ENCODE measurements around the gene STXBP1.
"Not testable (repeated sequence)": the region's sequence is repeated elsewhere in the genome, so short reads cannot be mapped to it uniquely, and the experiment has no call there.

Gene STXBP1

GRCh38 chr9:127613583-127613954 is 1.5 kb downstream of the STXBP1 start:
- CTCF ChIA-PET = no interaction called here
- TF ChIP-seq, protein P1, sequence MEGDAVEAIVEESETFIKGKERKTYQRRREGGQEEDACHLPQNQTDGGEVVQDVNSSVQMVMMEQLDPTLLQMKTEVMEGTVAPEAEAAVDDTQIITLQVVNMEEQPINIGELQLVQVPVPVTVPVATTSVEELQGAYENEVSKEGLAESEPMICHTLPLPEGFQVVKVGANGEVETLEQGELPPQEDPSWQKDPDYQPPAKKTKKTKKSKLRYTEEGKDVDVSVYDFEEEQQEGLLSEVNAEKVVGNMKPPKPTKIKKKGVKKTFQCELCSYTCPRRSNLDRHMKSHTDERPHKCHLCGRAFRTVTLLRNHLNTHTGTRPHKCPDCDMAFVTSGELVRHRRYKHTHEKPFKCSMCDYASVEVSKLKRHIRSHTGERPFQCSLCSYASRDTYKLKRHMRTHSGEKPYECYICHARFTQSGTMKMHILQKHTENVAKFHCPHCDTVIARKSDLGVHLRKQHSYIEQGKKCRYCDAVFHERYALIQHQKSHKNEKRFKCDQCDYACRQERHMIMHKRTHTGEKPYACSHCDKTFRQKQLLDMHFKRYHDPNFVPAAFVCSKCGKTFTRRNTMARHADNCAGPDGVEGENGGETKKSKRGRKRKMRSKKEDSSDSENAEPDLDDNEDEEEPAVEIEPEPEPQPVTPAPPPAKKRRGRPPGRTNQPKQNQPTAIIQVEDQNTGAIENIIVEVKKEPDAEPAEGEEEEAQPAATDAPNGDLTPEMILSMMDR (IDR thresholded peaks at IDR 0.05; ENCODE audit: control extremely low read depth, extremely low read depth, low read depth, missing control alignments) = no peak
- POLR2A ChIA-PET = no interaction called here
- no peak for DNase-seq (ENCODE audit: extremely low spot score)

DNA sequence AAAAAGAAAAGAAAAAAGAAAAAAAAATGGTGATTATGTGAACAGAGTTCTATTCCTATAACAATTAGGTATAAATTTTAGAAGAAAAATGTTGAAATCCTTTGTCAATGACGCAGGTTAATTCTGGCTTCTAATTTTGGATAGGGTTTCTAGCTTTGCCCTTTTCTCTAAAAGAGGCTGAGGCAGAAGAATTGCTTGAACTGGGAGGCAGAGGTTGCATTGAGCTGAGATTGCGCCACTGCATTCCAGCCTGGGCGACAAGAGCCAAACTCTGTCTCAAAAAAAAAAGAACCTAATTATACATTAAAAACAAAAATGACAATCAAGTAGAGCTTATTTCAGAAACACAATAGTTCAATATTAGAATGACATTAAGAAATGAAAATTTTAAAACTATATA is 2.9 kb downstream of the STXBP1 start:
- CTCF ChIA-PET = interaction anchor here (1.1 kb wide), 1 partner anchor 11 kb away, joined by 3 read pairs; no protein-coding TSS in a partner anchor
- no peak for DNase-seq (ENCODE audit: extremely low spot score)
- POLR2A ChIA-PET = no interaction called here
- TF ChIP-seq, protein P1 (IDR thresholded peaks at IDR 0.05; ENCODE audit: control extremely low read depth, extremely low read depth, low read depth, missing control alignments) = no peak

DNA sequence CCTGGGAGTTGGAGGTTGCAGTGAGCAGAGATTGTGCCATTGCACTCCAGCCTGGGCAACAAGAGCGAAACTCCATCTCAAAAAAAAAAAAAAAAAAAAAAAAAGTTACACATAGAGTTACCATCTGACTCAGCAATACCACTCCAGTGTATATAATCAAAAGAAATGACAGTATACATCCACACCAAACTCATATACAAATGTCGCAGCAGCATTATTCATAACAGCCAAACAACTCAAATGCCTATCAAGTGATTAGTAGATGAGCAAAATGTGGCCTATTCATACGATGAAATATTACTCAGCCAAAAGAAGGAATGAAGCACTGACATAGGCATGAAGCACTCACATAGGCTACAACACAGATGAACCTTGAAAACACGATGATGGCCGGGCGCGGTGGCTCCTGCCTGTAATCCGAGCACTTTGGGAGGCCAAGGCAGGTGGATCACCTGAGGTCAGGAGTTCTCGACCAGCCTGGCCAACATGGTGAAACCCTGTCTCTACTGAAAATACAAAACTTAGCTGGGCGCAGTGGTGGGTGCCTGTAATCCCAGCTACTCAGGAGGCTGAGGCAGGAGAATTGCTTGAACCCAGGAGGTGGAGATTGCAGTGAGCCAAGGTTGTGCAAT is 9.4 kb downstream of the STXBP1 start:
- CTCF ChIA-PET; POLR2A ChIA-PET; DNase-seq (ENCODE audit: extremely low spot score): not testable (repeated sequence)

DNA sequence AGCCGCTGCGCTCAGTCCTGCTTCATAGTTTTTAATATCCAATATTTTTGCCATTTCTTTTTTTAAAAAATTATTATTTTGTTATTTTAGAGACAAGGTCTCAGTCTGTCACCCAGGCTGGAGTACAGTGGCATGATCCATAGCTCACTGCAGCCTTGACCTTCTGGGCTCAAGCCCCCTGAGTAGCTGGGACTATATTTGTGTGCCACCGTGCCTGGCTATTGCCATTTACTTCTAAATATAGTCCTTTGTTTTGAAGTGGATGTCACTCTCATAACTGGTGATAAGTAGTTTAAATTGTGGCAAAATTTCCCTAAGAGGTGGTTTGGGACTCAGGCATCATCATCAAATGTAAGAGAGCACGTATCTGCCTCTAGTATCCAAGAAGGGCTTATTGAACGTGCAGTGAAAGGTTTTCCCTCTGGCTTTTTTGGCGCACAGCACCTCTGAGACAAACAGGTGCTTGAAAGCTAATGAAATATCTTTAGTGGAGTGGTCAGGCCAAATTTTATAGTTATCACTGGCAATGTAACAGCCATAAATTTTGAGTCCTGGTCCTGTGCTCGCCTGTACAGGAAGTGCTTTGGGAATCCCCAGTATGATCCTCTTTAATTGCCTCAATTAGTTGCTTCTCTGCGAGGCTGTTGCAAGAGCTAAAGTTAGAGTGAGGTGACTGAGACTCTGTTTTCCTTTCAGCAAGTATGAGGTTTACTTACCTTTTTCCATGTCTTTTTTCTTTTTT is 14.8 kb downstream of the STXBP1 start:
- DNase-seq (ENCODE audit: extremely low spot score) = no peak
- ChIA-PET POLR2A (no interaction called here), CTCF (interaction anchor here (1.0 to 1.3 kb wide), 2 partner anchors 9 to 55 kb away, joined by 3 to 4 read pairs; no protein-coding TSS in a partner anchor)
- TF ChIP-seq, protein P1 (IDR thresholded peaks at IDR 0.05; ENCODE audit: control extremely low read depth, extremely low read depth, low read depth, missing control alignments) = no peak

GRCh38 chr9:127627494-127627855 is 15.4 kb downstream of the STXBP1 start:
- TF ChIP-seq, protein P1 (IDR thresholded peaks at IDR 0.05; ENCODE audit: control extremely low read depth, extremely low read depth, low read depth, missing control alignments) = no peak
- DNase-seq (ENCODE audit: extremely low spot score) = no peak
- POLR2A ChIA-PET = no interaction called here
- CTCF ChIA-PET = interaction anchor here (1.0 to 1.3 kb wide), 2 partner anchors 10 to 54 kb away, joined by 3 to 4 read pairs; no protein-coding TSS in a partner anchor

GRCh38 chr9:127628758-127629467 is 16.8 kb downstream of the STXBP1 start:
- ChIA-PET CTCF (interaction anchor here (0.6 to 1.1 kb wide), 2 partner anchors 10 to 13 kb away, joined by 3 read pairs; no protein-coding TSS in a partner anchor), POLR2A (no interaction called here)
- no peak for DNase-seq (ENCODE audit: extremely low spot score)
- TF ChIP-seq, protein P1 (IDR thresholded peaks at IDR 0.05; ENCODE audit: control extremely low read depth, extremely low read depth, low read depth, missing control alignments) = no peak

Measured in GM10248 (cell line).